Placental epithelial cell (primary cell): ENCODE results near the gene NLRP3. TPM values are rescaled to one million over a fixed set of nuclear protein-coding genes. Genes with fewer than 3 reads are reported as not detected.

Experiments
- total RNA-seq: library from RNA; depleted of rRNA; stranded (reverse); fragments of >200 nt; gene quantifications from 2 replicates; pipeline ENCODE4 v1.2.3, GENCODE V29; 2012

Gene NLRP3
- 1.2 and 4.9 TPM in 2 replicates for total RNA-seq

DNA sequence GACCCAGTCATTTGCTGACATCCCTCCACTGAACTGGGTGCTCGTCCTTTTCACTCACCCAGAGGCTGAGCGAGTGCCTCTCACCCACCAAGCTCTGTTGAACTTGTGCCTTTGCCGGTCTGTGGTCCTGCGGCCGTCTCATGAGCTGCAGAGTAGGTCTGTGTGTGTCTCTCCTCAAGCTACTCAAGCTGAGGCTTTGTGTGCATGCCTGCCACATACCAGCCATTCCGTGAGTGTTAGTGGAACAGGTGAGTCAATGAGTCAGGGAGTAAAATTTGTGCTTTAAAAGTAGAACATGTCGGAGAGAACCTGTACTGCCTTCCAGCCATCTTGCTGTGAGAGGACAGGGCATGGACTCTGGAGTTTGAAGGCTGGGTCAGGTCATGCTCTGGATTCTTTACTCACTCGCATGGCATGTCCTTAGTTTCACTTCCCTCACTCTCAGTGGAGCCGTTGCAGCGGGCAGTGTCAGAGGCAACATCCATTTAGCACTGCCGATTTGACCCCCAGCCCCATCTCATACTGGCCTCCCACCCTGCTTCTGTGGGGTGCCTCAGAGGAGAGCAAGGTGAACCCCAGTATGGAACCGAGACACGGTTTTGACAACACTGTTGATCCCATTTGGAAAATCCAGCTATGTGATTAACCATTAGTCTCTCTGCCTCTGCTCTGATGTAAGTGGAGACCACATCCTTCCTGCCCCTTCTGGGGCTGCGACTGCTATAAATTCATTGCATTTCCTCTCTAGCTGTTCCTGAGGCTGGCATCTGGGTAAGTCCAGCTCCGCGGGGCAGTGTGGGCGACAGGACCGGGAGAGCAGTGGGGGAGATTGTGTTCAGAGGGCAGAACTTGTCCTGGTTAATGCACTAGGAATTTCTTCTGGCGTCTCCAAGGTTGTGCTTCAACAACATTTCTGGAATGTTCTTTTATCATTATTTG is at the start of gene NLRP3:
NLRP3 (plus strand) TSS at position 751 of the 939 bp plus-strand sequence. CDS start 2,628 bp downstream, outside the sequence.

Other genes starting within 250 kb of the NLRP3 start
- 48.3 and 63.2 TPM in 2 replicates for gene ZNF124, start 244.2 kb upstream of the NLRP3 start, total RNA-seq
- not detected in 2 replicates for gene VN1R5, start 160.1 kb upstream of the NLRP3 start, total RNA-seq
- gene ZNF496, start 84.3 kb upstream of the NLRP3 start, total RNA-seq: 33.8 and 34.7 TPM in 2 replicates
- not detected in 2 replicates for gene OR2B11, start 41.9 kb downstream of the NLRP3 start, total RNA-seq
- gene OR2C3, start 120.3 kb downstream of the NLRP3 start, total RNA-seq: under 0.01 and 0.43 TPM in 2 replicates
- gene GCSAML, start 133.0 kb downstream of the NLRP3 start, total RNA-seq: under 0.01 and 0.22 TPM in 2 replicates
- gene OR2G2, start 172.2 kb downstream of the NLRP3 start, total RNA-seq: not detected in 2 replicates
- not detected in 2 replicates for gene OR2G3, start 189.4 kb downstream of the NLRP3 start, total RNA-seq